Ovary (tissue), 9 donors: ENCODE data around the gene MBL2. TPM values are rescaled to one million over a fixed set of nuclear protein-coding genes. Genes with fewer than 3 reads are reported as not detected.

ENCODE experiments used
- DNase-seq, 5 donors: peaks; one replicate each; pipeline ENCODE4 v3.0.0-alpha.2; 2019 to 2020
- H3K27ac ChIP-seq, 2 donors: fragments of 200-600 bp; one replicate each; pipeline versions ENCODE4 v1.5.1 to v1.8.0; 2019 to 2022
- H3K27me3 ChIP-seq: fragments of 200-600 bp; one replicate; pipeline ENCODE4 v1.8.0; 2022
- H3K36me3 ChIP-seq: fragments of 200-600 bp; sonication (generic); one replicate; pipeline ENCODE4 v1.5.1; 2019
- H3K4me1 ChIP-seq: one replicate; pipeline ENCODE4 v1.8.1; 2013; ENCODE audit warnings: mild to moderate bottlenecking, moderate library complexity; ENCODE audit not compliant: insufficient read depth
- H3K4me3 ChIP-seq: fragments of 200-600 bp; sonication (generic); one replicate; pipeline ENCODE4 v1.5.1; 2017
- H3K9me3 ChIP-seq, 2 donors: fragments of 200-600 bp in 1 of 2; sonication (generic) in 1 of 2; one replicate each; pipeline versions ENCODE4 v1.5.1 to v1.8.1; 2013 to 2019; ENCODE audit warnings: mild to moderate bottlenecking in 1 of 2, moderate library complexity in 1 of 2
- EP300 ChIP-seq: sonication (generic); formaldehyde crosslinking; IDR thresholded peaks from one replicate; pipeline ENCODE4 v1.6.1; 2017; ENCODE audit warnings: antibody characterized with exemption
- POLR2A ChIP-seq: fragments of 450-650 bp; IDR thresholded peaks from one replicate; pipeline ENCODE4 v1.6.1; 2017; ENCODE audit warnings: antibody characterized with exemption, mild to moderate bottlenecking, moderate library complexity
- WGBS, 3 donors: extraction: QIAGEN DNeasy Blood & Tissue Kit in 1 of 3; methylation state at CpG; one replicate each; pipeline versions ENCODE4 v1.1.5 to v1.1.7; 2013 to 2017; 5-methylcytosine and 5-hydroxymethylcytosine counted together
- intact Hi-C, 4 donors: fragments of 100-400 bp; cut with DNase I; formaldehyde crosslinking; loops; one replicate each; pipeline versions ENCODE4 v1.11.0 to v1.15.1; 2022 to 2023
- polyA plus RNA-seq, 2 donors: library from polyadenylated mRNA; stranded (reverse); fragments of 200-250 nt in 1 of 2; fragments of 350-450 nt in 1 of 2; fragmentation: Illumina TruSeq in 1 of 2; extraction: RNeasy Lipid Tissue Mini Kit (QIAGEN cat#74804) in 1 of 2; gene quantifications; one replicate each; pipeline ENCODE4 v1.2.3, GENCODE V29; 2013 to 2014
- total RNA-seq, 7 donors: library from RNA; depleted of rRNA in 2 of 7; stranded (reverse); fragments of >200 nt in 2 of 7; fragmentation: NEBNext Ultra II Directional in 3 of 7; extraction: Animal tissue kit (Norgen Biotek cat#: 25700) in 3 of 7; gene quantifications; one replicate each; pipeline versions ENCODE4 v1.1.0 to v1.2.4, GENCODE V29; 2016 to 2023
- TF ChIP-seq, protein P1 (sequence below), 3 donors: fragments of 450-650 bp in 2 of 3; fragments of 200-600 bp in 1 of 3; IDR thresholded peaks; one replicate each; pipeline versions ENCODE4 v1.5.1 to v1.8.0; 2016 to 2022; ENCODE audit warnings: antibody characterized with exemption in 3 of 3, mild to moderate bottlenecking in 1 of 3
- donor health status: DM: no; HTN: no; CAD: no; lungs with moderate emphysema.
- donor health status: DM: no; HTN: no; CAD: no.
- donor health status: Bipolar disorder and iron deficiency.
- donor health status: DM: yes; HTN: yes; CAD: no.
- donor health status: DM: no; HTN: no; CAD: no.
- donor health status: DM: yes; HTN: yes; CAD: no.

The MBL2 gene
- total and polyA plus RNA-seq, 9 donors: not detected

DNA sequence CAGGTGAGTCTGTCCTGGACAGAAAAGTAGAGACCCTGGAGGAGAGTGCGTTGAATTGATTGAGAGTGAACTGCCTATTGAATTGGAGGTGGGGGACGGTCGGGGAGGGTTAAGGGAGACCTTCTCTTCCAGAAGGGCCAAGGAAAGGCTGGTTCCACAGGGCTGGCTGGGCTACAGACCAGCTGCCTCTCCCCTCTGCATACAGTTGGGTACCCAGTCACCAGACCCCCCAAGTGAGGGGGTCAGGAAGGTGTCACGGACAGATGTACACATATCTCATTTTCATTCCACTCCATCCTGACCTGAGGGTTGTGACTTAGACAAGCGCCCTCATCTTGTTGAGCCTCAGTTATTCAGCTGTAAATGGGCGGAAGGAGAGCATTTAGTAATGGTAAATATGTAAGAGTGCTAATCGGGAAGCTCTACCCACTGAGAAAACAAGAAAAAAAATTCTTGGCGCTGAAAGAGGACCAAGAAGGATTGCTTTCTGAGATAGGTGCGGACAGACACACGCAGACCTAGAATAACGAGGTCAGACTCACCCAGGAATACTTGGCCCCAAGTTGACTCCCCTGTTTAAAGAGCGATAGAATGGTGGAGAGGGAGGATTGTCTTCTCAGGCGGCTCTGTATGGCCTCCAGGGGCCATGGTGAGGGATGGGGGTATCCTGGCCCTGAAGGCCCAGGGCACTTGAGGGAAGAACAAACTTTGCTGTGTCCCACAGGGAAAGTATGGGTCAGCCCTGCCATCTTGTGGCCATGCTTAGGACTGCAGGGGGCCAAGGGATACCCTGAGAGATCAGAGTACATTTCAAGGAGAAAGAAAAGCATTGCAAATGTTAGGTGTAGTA is 7.2 kb upstream of the MBL2 start:
- no peaks in the 10 kb centered on the region for H3K9me3 ChIP-seq
- no peaks in the 10 kb centered on the region for H3K4me1 ChIP-seq
- intact Hi-C loops: no loop called here
- 66 to 76% (median 69%) methylated on average over 13 of the region's 13 CpGs for WGBS, 3 donors
- H3K4me3 ChIP-seq: no peak overlapping the region
- H3K27ac ChIP-seq: no peak overlapping the region
- H3K36me3 ChIP-seq: no peaks in the 10 kb centered on the region
- DNase-seq: peak in 2 of 5 donors; percentile 23 to 24
- H3K27me3 ChIP-seq: no peaks in the 10 kb centered on the region
- TF ChIP-seq EP300: no peak
- TF ChIP-seq, protein P1, sequence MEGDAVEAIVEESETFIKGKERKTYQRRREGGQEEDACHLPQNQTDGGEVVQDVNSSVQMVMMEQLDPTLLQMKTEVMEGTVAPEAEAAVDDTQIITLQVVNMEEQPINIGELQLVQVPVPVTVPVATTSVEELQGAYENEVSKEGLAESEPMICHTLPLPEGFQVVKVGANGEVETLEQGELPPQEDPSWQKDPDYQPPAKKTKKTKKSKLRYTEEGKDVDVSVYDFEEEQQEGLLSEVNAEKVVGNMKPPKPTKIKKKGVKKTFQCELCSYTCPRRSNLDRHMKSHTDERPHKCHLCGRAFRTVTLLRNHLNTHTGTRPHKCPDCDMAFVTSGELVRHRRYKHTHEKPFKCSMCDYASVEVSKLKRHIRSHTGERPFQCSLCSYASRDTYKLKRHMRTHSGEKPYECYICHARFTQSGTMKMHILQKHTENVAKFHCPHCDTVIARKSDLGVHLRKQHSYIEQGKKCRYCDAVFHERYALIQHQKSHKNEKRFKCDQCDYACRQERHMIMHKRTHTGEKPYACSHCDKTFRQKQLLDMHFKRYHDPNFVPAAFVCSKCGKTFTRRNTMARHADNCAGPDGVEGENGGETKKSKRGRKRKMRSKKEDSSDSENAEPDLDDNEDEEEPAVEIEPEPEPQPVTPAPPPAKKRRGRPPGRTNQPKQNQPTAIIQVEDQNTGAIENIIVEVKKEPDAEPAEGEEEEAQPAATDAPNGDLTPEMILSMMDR (IDR thresholded peaks at IDR 0.05): no peak
- no peak for TF ChIP-seq POLR2A

DNA sequence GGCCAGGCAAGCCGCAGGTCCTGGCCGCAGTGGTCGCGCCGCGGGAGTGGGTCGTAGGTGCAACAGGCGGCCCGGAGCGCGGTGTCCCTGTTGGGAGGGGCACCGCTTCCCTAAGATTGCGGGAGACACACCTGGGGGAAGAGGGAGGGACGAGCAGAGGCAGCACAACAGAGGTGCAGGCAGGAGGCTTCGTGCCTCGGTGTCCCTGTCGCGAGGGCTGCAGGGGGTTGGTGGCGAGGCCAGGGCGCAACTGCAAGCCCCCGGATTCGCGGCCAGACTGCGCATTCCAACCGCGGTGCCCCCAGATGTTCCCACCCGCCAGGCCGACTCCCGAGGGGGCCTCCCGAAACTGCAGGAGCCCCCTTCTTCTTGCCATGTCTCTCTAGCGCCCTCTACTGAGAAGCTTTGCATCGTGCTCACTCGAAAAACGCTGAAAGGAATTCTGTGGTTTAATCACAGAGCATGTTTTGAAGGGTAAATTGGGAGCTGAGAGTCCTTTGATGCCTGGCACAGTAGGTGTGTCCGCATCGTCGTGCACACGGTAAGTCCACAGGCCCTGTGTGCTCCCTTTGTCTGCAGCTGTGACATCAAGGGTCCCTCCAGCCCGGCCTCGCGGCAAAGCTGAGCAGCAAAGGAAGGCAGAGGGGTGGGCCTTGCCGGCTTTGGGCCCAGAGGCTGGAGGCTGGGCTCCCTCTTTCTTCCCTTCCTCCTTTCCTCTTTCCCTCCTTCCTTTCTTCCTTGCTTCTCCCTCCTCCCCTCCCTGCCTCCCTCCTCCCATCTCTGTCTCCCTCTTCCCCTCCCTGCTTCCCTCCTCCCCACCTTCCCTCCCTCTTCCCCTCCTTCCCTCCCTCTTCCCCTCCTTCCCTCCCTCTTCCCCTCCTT is 6.2 kb upstream of the MBL2 start:
- no peak for DNase-seq
- Histone ChIP-seq H3K9me3 (no peaks in the 10 kb centered on the region), H3K36me3 (no peaks in the 10 kb centered on the region), H3K27me3 (no peaks in the 10 kb centered on the region), H3K27ac (no peak overlapping the region), H3K4me1 (no peaks in the 10 kb centered on the region), H3K4me3 (no peak overlapping the region)
- intact Hi-C loops: no loop called here
- WGBS, 3 donors: 28 to 35% (median 32%) methylated on average over 27 to 42 of the region's 42 CpGs
- TF ChIP-seq EP300: no peak
- TF ChIP-seq, protein P1 (IDR thresholded peaks at IDR 0.05): no peak
- no peak for TF ChIP-seq POLR2A

DNA sequence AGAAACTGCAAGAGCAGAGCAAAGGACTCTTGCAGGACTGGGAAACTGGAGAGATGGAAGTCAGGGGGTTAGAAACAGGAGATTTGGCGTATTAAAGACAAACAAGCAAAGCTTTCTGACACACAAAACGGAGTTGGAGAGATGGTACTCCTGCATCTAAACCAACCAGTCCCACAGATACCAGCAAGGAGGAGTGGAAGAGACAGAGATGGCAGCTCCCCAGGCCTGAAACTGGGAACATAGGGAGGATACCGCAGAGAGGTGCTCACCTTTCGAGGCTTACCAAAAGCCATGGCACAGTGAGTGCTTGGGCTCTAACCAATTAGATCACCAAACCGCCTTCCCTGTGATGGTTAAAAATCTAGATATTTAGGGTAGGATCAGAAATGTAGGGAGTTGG is 4.8 kb upstream of the MBL2 start:
- H3K4me3 ChIP-seq: no peak overlapping the region
- no peak overlapping the region for H3K27ac ChIP-seq
- TF ChIP-seq EP300 (no peak), POLR2A (no peak)
- TF ChIP-seq, protein P1 (IDR thresholded peaks at IDR 0.05): no peak
- H3K9me3 ChIP-seq: no peaks in the 10 kb centered on the region
- no peaks in the 10 kb centered on the region for H3K36me3 ChIP-seq
- no peak for DNase-seq
- no peaks in the 10 kb centered on the region for H3K27me3 ChIP-seq
- intact Hi-C loops: no loop called here
- 69 to 86% (median 85%) methylated on average over 5 of the region's 5 CpGs for WGBS, 3 donors
- no peaks in the 10 kb centered on the region for H3K4me1 ChIP-seq

DNA sequence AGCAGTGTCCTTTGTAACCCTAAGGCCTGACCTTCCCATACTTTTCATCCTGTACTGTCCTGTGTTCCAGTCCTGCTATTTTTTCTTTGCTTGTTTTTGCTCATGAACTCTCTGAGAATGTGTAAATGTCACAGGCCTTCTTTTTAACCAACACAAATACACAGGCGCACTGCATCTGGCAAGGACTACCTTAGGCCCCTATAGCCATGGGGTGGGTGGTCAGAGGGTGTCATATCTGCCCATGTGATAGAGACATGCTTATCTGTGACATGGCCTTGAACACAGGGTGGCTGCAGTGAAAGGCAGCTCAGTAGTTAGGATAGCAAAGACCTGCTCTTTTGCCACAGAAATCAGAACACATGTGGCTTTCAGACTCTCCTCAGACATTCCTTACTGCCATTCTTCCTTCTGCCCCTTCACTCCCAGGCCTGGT is 3.9 kb upstream of the MBL2 start:
- DNase-seq: no peak
- no peaks in the 10 kb centered on the region for H3K4me1 ChIP-seq
- no peak overlapping the region for H3K4me3 ChIP-seq
- TF ChIP-seq POLR2A (no peak), EP300 (no peak)
- 0% methylated on average over 1 of the region's 1 CpG; no CpG with 5 or more reads in 2 of the 3 donors for WGBS, 3 donors
- no peaks in the 10 kb centered on the region for H3K36me3 ChIP-seq
- H3K9me3 ChIP-seq: no peaks in the 10 kb centered on the region
- H3K27me3 ChIP-seq: no peaks in the 10 kb centered on the region
- no peak overlapping the region for H3K27ac ChIP-seq
- intact Hi-C loops: no loop called here
